Amniotic stem cell (primary cell): Measurements from ENCODE around the gene ADCY2.

Experiments used
- DNase-seq: peaks from one replicate; lab custom pipeline; 2025; lab: John Stamatoyannopoulos, UW

ADCY2 gene

DNA sequence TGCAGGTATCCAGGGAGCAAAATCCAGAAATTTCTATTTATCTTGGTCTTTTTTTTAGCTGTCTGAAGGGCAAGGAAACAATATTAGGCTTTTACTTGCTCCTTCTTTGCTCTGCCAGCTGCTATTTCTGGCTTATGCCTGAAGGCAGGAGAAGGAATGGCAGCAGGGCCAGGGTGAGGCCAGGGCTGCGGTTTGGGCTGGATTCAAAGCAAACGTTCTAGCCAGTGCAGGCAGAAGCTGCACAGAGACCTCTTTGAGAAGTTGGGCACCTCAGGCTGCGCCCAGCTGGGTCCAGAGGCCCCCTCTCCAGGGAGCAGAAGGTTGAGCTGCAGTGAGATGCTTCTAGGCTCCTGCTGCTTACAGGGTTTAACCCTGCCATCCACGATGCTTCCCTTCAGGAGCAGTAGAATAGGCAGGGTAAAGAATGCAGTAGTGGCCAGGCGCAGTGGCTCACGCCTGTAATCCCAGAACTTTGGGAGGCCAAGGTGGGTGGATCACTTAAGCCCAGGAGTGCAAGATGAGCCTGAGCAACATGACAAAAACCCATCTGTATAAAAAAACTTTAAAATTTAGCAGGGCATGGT lies 201.2 kb downstream of the ADCY2 start:
- no peak for DNase-seq

DNA sequence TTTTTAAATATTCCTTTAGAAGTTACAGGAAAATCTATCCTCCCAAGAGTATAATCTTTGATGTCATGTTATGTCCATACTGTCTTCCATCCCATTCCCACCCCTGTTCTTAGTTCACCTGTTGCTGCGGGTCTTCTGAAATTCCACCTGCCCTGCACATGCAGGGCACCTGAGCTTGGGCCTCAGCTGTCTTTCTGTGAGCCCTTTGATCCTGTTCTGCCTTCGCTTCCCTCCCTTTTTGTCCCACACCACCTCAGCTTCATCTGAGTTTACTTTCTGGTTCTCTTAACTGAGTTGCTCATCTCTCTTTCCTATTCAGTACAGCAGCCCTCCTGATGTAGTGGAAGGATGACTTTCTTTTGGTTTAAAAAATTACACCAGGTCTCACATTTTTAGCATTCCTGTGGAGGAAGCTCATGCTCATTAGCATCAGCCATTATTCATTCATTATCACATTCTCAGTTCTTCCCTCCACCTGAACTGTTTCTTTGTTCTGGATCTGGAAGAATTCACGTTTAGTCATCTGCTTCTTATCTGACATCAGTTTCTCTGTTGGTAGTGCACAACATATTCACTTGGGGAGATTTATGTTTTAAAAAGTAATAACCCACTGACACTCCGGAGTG lies 211.0 kb downstream of the ADCY2 start:
- DNase-seq: no peak

DNA sequence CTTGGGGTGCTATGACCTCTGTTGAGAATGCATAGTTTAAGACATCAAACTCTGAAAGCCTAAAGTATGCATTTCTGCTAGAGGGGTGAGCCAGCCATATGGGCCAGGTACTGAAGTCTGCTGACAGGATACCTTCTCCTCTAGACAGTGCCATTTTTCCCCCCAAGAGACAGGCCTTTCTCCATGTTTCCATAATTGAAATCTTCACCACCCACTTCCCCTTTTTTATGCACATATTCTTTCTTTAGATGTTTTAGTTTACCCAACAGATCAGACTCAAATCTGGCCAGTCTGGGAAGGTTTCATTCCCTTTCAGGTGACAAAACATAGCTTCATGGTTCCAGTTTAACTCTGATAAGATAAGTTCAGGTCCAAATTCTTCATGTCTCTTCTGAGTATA lies 212.8 kb downstream of the ADCY2 start:
- DNase-seq: no peak

DNA sequence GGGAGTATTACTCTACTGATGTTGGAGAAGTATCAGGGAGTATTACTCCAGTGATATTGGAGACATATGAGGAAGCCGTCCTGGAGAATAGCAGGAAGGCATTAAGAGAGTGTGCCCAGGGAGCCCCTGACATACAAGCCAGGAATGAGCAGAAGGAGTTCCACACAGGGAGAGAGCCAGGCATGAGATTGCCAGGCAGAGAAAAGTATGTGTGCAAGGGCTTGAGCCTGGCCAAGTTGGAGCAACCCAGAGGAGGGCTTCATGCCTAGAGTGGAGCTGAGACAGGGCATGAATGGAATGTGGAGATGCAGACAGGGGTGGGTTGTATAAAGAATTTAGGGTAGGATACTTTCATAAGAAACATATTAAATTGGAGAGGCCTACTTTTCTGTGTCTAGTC lies 213.8 kb downstream of the ADCY2 start:
- DNase-seq: no peak

DNA sequence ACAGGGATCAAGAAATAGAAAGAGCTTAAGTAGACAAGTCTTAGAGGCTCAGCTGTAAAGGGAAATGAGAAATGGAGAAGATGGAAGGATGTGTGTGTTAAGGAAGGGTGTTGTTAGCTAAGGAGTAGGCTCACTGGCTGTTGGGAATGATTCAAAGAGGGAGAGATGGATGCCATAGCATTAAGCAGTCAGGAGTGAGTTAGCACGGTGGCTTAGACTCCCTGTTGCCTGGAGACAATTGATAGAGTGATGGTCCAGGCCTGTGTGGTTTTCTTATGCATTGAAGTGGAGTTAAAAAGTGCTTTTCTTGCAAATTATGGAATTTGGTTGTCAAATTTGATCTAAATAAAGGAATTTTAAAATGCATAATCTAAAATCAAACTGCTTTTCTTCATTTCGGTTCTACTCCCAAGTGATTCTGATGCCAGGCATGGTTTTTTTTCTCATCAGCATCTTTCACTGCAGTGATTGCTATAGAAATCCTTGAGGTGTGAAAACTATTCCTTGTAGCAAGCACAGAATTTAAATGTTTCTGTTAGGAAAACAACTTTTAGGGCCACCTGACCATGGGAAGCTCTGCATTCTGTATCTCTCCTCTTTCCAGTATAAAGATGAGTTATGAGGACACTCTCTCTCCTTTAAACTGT lies 214.7 kb downstream of the ADCY2 start:
- DNase-seq: no peak

DNA sequence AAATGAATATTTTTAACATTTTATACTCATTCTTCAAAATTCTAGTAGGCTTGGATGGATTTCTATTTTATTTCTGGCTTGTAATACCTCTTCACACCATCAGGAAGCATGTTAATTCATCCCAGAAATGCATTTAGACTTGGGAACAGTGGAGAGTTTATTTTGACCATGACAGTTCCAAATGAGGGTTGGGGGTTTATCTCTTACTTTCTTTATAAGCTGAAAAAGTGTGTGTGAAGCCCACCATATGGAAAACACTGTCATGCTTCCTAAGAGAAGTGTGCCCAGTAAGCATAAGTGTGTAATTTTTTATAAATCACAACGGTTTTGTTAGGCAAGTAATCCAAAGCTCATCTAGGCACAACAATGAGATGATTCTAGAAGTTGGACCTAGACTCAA lies 215.6 kb downstream of the ADCY2 start:
- DNase-seq: no peak

DNA sequence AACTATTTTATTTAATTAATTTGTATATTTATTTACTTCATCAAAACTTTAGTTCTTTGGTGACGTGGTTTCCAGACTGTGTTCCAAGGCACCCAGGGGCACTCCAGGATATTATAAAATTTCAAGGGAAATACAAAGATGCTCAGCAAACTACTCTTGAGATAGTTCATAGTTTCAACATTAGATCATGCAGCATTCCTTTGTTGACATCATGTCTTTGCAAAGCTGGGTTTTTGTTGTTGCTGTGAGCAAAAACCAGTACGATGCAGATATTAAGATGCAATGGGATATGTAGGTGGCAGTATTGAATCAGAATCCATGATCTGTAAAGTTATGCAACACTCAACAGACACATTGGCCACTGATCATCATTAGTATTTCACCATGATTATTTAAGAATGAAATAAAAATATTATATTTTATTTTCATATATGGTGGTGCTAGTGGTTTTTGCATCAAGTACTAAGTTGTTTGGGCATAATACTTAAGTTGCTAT lies 219.7 kb downstream of the ADCY2 start:
- no peak for DNase-seq

DNA sequence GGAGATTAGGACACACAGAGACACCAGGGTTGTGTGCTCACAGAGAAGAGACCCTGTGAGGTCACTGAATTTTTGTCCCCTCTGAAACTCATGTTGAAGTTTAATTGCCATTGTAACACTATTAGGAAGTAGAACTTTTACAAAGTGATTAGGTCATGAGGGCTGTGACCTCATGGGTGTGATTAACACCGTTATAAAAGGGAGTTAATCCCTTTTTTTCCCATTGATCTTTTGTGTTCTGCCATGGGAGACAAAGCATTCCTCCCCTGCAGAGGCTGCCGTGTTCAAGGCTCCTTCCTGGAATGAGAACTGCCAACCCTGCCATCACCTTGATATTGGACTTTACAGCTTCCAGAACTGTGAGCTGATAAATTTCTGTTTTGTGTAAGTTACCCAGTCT lies 221.0 kb downstream of the ADCY2 start:
- no peak for DNase-seq

DNA sequence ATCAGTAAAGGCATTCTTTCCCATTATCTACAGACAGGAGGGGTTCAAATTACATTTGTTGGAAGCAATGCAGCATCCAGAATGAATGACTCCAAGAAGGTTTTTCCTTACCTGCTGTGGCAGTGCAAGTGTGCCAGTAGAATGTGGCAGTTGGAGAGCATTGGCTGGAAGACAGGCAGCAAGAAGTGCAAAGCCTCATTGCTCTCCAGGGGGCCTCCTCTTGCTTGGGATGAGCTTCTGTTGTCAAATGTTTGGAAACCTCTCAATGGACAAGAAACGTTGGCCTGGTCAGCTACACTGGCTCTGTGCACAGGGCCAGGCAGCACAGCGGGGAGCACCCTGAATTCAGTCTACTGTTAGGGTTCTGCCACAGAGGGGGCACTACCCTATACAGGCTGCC lies 226.6 kb downstream of the ADCY2 start:
- no peak for DNase-seq

DNA sequence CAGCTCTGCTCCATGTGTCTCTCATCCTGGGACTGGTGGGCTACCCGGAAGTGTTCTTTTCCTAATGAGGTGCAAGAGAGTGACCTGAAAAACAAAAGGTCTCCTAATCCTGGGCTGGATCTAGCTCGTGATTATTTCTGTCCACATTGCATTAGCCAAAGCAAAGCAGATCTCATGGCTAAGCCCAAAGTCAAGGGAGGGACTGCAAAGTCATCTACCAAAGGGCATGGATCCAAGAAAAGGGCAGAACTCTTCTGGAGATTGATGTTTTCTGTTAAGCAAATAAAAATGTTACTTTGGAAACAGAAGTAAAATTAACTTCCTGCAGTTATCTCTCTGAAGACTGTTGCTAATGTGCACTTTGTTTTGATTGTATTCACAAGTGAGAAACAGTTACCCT lies 229.8 kb downstream of the ADCY2 start:
- DNase-seq: no peak

DNA sequence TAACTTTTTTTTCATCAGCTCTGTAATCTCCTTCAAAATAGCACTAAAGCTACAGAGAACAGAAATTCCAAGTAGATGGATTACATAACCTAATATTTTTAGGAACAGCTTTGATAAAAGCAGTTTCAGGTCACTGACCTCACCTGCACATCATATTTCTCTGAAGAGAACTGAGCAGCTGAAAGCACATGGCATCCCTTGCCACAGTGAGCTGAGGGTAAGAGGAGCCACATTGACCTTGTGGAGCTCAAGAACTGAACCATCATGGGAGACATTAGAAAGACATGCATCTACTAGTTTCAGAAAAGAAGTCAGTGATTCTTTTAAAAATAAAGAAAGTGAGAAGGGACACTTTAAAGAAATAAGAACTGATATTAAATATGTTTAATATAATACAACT lies 232.3 kb downstream of the ADCY2 start:
- DNase-seq: no peak

DNA sequence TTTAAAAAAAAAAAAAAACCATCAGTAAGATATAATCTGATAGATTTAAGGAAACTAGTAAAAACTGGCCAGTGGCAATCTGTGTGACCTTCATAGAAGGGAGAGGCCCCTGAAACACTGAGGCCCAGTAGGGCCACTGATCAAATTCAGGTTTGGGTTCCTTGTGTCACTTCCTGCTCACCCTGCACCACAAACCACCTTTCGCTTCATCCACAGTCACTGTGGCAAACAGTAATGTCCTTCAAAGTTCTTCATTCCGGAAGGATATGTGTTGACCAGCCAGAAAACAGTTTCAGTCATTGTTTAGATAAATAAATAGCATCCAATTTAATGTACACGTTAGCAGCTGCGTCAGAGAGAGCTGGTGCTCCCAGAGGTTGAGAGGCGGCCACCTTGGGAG lies 232.9 kb downstream of the ADCY2 start:
- DNase-seq: no peak

DNA sequence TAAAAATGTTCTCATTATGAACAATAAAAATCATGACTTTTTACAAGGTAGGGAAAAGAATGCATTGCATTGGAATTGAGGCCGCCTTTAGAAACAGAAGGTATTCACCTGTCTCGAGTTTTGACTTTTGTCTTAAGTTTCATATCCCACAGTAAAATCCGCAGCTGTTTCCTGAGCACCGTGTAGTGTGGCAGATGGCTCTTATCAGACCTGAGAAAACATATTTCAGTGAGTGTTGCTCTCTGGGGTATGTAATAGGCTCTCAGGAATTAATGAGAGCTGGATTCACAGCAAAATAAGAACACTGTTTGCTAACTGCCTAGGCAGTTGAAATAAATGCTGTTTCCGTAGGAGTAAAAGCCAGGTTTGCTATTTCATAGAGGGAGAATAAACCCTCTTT lies 233.6 kb downstream of the ADCY2 start:
- no peak for DNase-seq

DNA sequence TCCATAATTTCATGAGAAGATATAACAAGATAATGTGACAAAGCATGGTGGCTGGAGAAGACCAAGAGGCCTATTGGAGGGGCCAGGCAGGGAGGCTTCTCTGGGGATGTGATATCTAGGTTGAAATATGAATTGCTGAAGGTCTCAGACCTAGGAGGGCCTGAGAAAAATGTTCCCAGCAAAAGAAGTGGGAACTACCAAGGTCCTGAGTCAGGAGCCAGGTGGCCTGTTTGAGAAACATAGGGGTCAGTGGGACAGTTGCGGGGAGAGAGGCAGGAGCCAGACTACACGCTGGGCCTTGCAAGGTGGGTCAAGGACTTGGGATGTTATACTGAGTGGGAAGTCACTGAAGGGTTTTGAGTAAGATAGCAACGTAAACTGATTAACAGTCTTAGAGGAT lies 238.9 kb downstream of the ADCY2 start:
- no peak for DNase-seq

DNA sequence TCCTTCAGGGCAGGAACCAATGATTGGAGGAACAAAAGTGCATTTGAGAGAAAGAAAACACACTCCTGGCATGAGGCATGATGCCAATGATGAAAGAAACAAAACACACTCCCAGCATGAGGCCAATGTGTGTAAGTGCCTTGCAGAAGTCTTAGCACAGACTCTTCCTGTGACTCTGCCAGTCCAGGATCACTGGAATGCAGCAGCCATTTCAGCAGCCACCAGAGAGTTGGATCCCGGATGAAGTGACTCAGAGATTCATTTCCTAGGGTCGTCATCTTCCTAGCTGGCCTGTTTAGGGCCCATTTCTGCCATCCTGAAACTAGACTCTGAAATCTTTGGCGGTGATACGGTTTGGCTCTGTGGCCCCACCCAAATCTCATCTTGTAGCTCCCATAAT lies 242.5 kb downstream of the ADCY2 start:
- no peak for DNase-seq

DNA sequence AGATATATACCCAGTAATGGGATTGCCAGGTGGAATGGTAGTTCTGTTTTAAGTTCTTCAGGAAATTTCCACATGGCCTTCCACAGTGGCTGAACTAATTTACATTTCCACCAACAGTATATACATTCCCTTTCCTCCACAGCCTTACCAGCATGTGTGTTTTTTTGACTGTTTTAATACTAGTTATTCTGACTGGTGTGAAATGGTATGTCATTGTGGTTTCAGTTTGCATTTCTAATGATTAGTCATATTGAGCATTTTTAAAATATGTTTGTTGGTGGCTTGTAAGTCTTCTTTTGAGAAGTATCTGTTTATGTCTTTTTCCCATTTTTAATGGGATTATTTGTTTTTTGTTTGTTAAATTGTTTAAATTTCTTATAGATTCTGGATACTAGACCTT lies 246.1 kb downstream of the ADCY2 start:
- no peak for DNase-seq

DNA sequence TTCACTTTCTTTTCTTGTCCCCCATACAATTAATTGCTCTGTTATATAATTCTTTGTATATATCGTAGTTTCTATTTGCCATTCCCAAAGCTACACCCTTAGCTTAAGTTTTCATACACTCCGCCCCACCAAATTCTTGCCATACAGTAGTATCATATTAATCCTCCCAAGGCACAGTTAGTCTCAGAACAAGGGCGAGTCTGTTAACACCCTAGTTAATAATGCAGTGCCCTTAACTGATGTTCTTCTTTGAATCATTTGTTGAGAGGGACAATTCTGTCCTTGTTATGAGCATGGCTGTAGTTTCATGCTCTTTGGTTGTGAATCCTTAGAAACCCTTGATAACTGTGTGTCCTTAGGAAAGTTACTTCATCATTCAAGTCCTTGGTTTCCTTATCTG lies 248.8 kb downstream of the ADCY2 start:
- DNase-seq: no peak

DNA sequence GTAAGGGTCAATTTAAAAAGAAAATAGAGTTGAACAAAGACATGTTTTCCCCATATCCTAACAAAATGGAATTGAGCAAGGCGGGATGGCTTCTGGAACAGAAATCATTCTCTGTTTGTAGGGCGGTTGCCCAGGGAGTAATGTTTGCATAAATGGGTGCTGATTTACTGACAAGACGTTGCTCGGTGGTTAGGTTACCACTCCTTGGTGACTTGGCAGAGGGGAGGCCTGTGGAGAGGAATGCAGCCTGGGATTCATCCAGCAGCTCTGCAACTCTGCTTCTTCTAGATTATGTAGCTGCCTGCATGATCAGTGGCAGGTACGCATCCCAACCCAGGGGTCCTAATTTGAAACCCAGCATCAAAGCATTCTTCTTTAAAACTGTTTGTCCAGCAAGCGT lies 254.8 kb downstream of the ADCY2 start:
- no peak for DNase-seq

DNA sequence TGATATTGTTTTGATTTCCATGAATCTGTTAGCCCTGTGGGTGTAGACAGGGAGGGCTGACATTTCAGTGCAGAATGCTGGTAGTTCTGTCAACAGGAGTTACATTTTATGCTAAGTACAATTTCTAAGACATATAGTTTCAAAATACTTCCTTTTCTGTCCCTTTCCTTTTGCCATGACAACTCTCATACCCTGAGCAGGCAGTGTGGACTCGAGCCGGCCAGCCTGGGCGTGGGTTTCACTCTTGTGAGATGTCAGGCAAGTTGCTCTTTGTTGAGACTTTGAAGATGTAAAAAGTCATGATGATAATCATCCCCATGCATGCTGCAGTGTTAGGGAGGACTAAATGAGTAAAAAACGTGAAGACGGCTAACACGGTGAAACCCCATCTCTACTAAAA lies 257.1 kb downstream of the ADCY2 start:
- no peak for DNase-seq

DNA sequence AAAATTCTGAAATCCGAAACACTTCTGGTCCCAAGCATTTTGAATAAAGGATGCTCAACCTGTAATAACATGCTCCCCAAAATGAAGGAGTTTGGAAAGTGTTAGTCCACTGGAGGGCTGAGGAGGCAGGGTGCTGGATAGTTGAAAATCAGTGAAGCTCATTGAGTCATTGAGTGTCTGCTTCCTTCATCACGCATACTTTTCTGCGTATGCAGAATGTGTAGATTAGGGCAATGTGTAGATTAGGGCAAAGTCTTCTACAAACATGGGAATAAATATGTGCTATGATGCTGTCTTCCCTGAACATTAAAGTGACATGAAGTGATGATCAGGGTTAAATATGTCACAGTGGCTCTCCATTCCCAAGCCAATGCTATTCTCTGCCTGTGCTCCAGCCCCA lies 261.2 kb downstream of the ADCY2 start:
- DNase-seq: no peak

DNA sequence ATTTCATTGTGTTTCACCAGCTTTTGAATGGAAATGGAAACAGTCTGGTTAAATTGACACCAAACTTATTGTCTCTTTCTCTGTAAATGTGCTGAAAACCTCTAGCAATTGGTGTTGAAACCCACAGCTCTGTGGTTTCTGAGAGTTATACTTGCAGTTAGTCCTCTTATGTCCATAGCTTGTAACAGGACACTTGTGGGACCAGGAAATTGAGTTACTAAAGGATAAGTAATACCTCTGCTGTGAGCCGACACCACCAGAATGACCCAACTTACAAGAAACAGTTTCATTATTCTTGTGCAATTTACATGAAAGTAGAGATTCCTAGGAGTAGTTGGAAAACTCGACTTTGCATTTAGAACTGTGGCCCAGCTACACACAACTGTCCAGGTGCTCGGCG lies 263.5 kb downstream of the ADCY2 start:
- no peak for DNase-seq

DNA sequence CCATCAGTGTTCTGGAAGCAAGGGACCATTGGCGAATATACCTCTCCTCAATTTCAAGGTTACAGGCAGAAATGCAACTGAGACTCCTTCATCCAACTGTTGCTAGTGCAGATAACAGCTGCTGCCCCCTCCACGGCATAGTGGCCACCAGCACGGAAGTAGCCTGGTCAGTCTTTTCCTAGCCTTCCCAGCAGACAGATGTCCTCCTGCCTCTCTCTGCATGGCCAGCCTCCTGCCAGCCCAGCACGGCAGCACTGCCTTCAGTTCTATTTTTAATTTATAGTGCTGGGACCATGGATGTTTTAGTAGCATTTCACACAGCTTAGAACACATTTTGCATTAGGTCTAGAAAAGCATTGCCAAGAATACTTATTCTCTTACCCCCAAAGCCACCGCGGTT lies 266.4 kb downstream of the ADCY2 start:
- no peak for DNase-seq

DNA sequence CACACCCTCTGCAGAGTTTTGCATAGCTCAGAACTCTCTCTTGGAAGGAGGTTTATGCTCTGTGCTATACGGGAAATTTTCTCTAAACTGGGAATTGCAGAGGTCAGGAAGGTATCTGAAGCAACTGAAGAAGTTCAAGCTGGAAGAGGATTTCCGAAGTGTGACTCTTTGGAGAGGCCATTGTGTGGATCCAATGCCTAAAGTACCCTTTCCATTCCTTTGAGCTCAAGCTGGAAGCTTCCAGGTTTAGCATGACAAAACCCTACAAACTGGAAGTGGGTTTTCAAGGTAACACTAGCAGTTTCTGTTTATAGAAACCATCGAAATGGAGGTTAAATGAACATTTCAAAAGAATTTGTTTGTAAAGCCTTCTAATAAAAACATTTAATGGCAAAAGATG lies 267.9 kb downstream of the ADCY2 start:
- no peak for DNase-seq

DNA sequence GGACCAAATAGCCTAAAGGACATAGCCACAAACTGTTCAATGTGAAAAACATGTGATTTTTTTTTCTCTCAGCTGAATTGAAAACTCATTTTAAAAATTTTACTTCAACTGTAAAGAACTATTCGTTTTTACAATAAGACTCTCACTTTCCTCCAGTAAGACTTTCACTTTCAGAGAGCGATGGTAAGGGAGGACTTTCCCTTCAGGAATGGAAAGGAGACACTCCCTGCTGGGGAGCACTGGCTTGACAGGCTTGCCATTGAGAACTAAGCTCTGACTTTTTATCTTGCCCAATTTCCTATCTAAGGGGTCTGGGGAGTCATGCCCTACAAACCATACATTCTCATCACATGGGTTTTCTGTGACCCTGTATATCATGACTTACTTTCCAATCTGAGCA lies 268.3 kb downstream of the ADCY2 start:
- DNase-seq: no peak
